Measurements from ENCODE around the gene VSIR. TPM values are rescaled to one million over a fixed set of nuclear protein-coding genes. Genes with fewer than 3 reads are reported as not detected.

The VSIR gene
- total RNA-seq, 6 experiments from 2014 or later: 6.1 to 17.1 (median 10.1) TPM

GRCh38 chr10:71707240-71707789 is 66.0 kb downstream of the VSIR start:
- Histone ChIP-seq H3K27ac (no peak overlapping the region), H3K27me3 (no peaks in the 10 kb centered on the region), H3K4me3 (no peak overlapping the region), H3K4me1 (peaks cover 0 to 5% (median 0%) of the 10 kb centered on the region in 4 donors), H3K9me3 (no peaks in the 10 kb centered on the region), H3K36me3 (no peaks in the 10 kb centered on the region)
- ATAC-seq (no peak), DNase-seq (no peak)
- intact Hi-C loops (cut with DNase I): loop anchor here (10.0 kb wide), 3 partner anchors 313 to 403 kb away; partner anchors contain the start of genes CDH23 (in 1 of the 2) and SLC29A3 (in 1 of the 2)
- no CpG with 5 or more reads among the region's 5 CpGs for WGBS (ENCODE audit: insufficient coverage, low coverage, low lambda C conversion rate, missing lambda C conversion rate)
- TF ChIP-seq CTCF (IDR thresholded peaks at IDR 0.05) (no peak), POLR2A (IDR thresholded peaks at IDR 0.05) (no peak)

GRCh38 chr10:71706216-71707121 is 66.9 kb downstream of the VSIR start:
- Histone ChIP-seq H3K9me3 (no peaks in the 10 kb centered on the region), H3K36me3 (no peaks in the 10 kb centered on the region), H3K27ac (no peak overlapping the region), H3K4me3 (no peak overlapping the region), H3K27me3 (no peaks in the 10 kb centered on the region), H3K4me1 (peaks cover 0 to 5% (median 0%) of the 10 kb centered on the region in 4 donors)
- no peak for DNase-seq
- ATAC-seq: no peak
- WGBS (ENCODE audit: insufficient coverage, low coverage, low lambda C conversion rate, missing lambda C conversion rate): 73% methylated on average over 2 of the region's 35 CpGs
- TF ChIP-seq POLR2A (IDR thresholded peaks at IDR 0.05): no peak
- no peak for TF ChIP-seq CTCF (IDR thresholded peaks at IDR 0.05)
- intact Hi-C loops (cut with DNase I): loop anchor here (10.0 kb wide), 3 partner anchors 312 to 402 kb away; partner anchors contain the start of genes CDH23 (in 1 of the 2) and SLC29A3 (in 1 of the 2)

GRCh38 chr10:71705582-71705981 is 67.7 kb downstream of the VSIR start:
- Histone ChIP-seq H3K4me3 (no peak overlapping the region), H3K36me3 (no peaks in the 10 kb centered on the region), H3K9me3 (no peaks in the 10 kb centered on the region), H3K27me3 (no peaks in the 10 kb centered on the region), H3K4me1 (peaks cover 0 to 5% (median 0%) of the 10 kb centered on the region in 4 donors), H3K27ac (no peak overlapping the region)
- no CpG with 5 or more reads among the region's 2 CpGs for WGBS (ENCODE audit: insufficient coverage, low coverage, low lambda C conversion rate, missing lambda C conversion rate)
- DNase-seq (no peak), ATAC-seq (no peak)
- intact Hi-C loops (cut with DNase I): loop anchor here (10.0 kb wide), 3 partner anchors 311 to 401 kb away; partner anchors contain the start of genes CDH23 (in 1 of the 2) and SLC29A3 (in 1 of the 2)
- TF ChIP-seq CTCF (IDR thresholded peaks at IDR 0.05): no peak
- TF ChIP-seq POLR2A (IDR thresholded peaks at IDR 0.05): no peak

- no peak overlapping the region for H3K4me3 ChIP-seq
- no CpG with 5 or more reads among the region's 18 CpGs for WGBS (ENCODE audit: insufficient coverage, low coverage, low lambda C conversion rate, missing lambda C conversion rate)
- TF ChIP-seq POLR2A (IDR thresholded peaks at IDR 0.05): no peak
- TF ChIP-seq CTCF (IDR thresholded peaks at IDR 0.05): no peak
- H3K27me3 ChIP-seq: no peaks in the 10 kb centered on the region
- ATAC-seq (no peak), DNase-seq (no peak)
- no peaks in the 10 kb centered on the region for H3K9me3 ChIP-seq
- intact Hi-C loops (cut with DNase I): loop anchor here (5.0 to 10.0 kb wide), 4 partner anchors 310 to 400 kb away; partner anchors contain the start of genes CDH23 (in 1 of the 2) and SLC29A3 (in 1 of the 2)
- peaks cover 0 to 5% (median 0%) of the 10 kb centered on the region in 4 donors for H3K4me1 ChIP-seq
- H3K36me3 ChIP-seq: no peaks in the 10 kb centered on the region
- H3K27ac ChIP-seq: no peak overlapping the region
These were observed 68.5 kb downstream of the VSIR start for GRCh38 chr10:71704816-71705215.

Data from right lobe of liver (tissue), 6 donors.